GM12878 (cell line): ENCODE data around the gene MEG3. TPM values are rescaled to one million over a fixed set of nuclear protein-coding genes. Genes with fewer than 3 reads are reported as not detected.

Source experiments
- ATAC-seq: fragments of 200-7000 bp; cut with Tn5 transposase; 3 replicates; pipeline ENCODE4 v1.9.1; 2020; ENCODE audit warnings: mild to moderate bottlenecking, moderate library complexity
- BruUV-seq: library from RNA; stranded (reverse); fragments of 400-500 nt; replicated peaks from 2 replicates; lab custom pipeline; 2021; lab: Mats Ljungman, UMichigan
- CTCF ChIA-PET: fragments of 300-600 bp; sonication (Branson Sonifier 250); formaldehyde crosslinking; extraction: SDS; loops from one replicate; lab custom pipeline; 2021; ENCODE audit warnings: inconsistent platforms; lab: Yijun Ruan, JAX
- POLR2A ChIA-PET: fragments of 350-600 bp; formaldehyde crosslinking; extraction: SDS; loops from one replicate; lab custom pipeline; 2021; ENCODE audit warnings: inconsistent platforms; lab: Charles Lee
- RAD21 ChIA-PET: fragments of 300-600 bp; sonication (Branson Sonifier 250); formaldehyde crosslinking; loops from one replicate; lab custom pipeline; 2023; ENCODE audit warnings: antibody characterized with exemption; ENCODE audit not compliant: unreplicated experiment; lab: Charles Lee
- SMC1A ChIA-PET: fragments of 300-600 bp; sonication (Branson Sonifier 250); formaldehyde crosslinking; loops from one replicate; lab custom pipeline; 2023; ENCODE audit not compliant: unreplicated experiment, uncharacterized antibody; lab: Charles Lee
- DNase-seq: peaks from one replicate; pipeline ENCODE4 v3.0.0-alpha.2; 2011; ENCODE audit warnings: low read depth, low spot score
- FAIRE-seq: peaks from 3 replicates; lab custom pipeline; 2011; peaks lifted over from hg19 to GRCh38; lab: Jason Lieb, UNC
- H2AFZ ChIP-seq: 2 replicates; pipeline ENCODE4 v1.6.0; 2011; ENCODE audit warnings: low read depth, low read length, control low read depth; ENCODE audit not compliant: control insufficient read depth
- H3K27ac ChIP-seq: 2 replicates; pipeline ENCODE4 v1.5.1; 2011; ENCODE audit warnings: control low read depth; ENCODE audit not compliant: control insufficient read depth, insufficient read depth
- H3K27me3 ChIP-seq, 2 experiments: replicated peaks in 1 of 2; 2 replicates each; pipeline versions ENCODE4 v1.6.0 to v1.6.1; 2011; ENCODE audit warnings: low read length in 1 of 2; ENCODE audit not compliant: control insufficient read depth in 2 of 2, insufficient read depth in 2 of 2
- H3K36me3 ChIP-seq, 2 experiments: 2 replicates each; pipeline ENCODE4 v1.5.1; 2011; ENCODE audit warnings: low read length in 1 of 2; ENCODE audit not compliant: control insufficient read depth in 2 of 2, insufficient read depth in 2 of 2
- H3K4me1 ChIP-seq: 2 replicates; pipeline ENCODE4 v1.6.1; 2011; ENCODE audit warnings: mild to moderate bottlenecking, low read length, moderate library complexity, mixed read lengths; ENCODE audit not compliant: control insufficient read depth, insufficient read depth
- H3K4me2 ChIP-seq: 2 replicates; pipeline ENCODE4 v1.6.0; 2011; ENCODE audit warnings: control low read depth; ENCODE audit not compliant: control insufficient read depth, insufficient read depth
- H3K4me3 ChIP-seq: fragments of 200-600 bp; sonication (generic); 2 replicates; pipeline ENCODE4 v1.5.1; 2016
- H3K79me2 ChIP-seq: 2 replicates; pipeline ENCODE4 v1.6.0; 2011; ENCODE audit warnings: low read length; ENCODE audit not compliant: control insufficient read depth, insufficient read depth
- H3K9ac ChIP-seq: 2 replicates; pipeline ENCODE4 v1.8.0; 2011; ENCODE audit warnings: low read length, control low read depth, mixed read lengths; ENCODE audit not compliant: control insufficient read depth, insufficient read depth
- H3K9me3 ChIP-seq: replicated peaks from 3 replicates; pipeline ENCODE4 v1.5.1; 2011; ENCODE audit warnings: mild to moderate bottlenecking, low read length; ENCODE audit not compliant: control insufficient read depth, insufficient read depth
- H4K20me1 ChIP-seq: 2 replicates; pipeline ENCODE4 v1.6.0; 2011; ENCODE audit not compliant: control insufficient read depth, insufficient read depth
- ASH2L ChIP-seq: fragments of 300-600, 200-600 bp; sonication (generic); IDR thresholded peaks from 2 replicates; pipeline ENCODE4 v1.6.1; 2017; ENCODE audit warnings: low read depth, mild to moderate bottlenecking, borderline replicate concordance
- CBFB ChIP-seq: IDR thresholded peaks from 2 replicates; pipeline ENCODE4 v1.6.1; 2016; ENCODE audit warnings: antibody characterized with exemption, low read depth
- CHD1 ChIP-seq: IDR thresholded peaks from 2 replicates; pipeline ENCODE4 v1.6.1; 2012; ENCODE audit warnings: low read depth, low read length, improper control_type of control experiment
- CREM ChIP-seq: IDR thresholded peaks from 2 replicates; pipeline ENCODE4 v1.6.1; 2014; ENCODE audit warnings: antibody characterized with exemption, low read depth
- EED ChIP-seq: sonication (generic); IDR thresholded peaks from 2 replicates; pipeline ENCODE4 v1.6.1; 2016; ENCODE audit warnings: antibody characterized with exemption, low read depth
- FOXM1 ChIP-seq: IDR thresholded peaks from 2 replicates; pipeline ENCODE4 v1.6.1; 2012; ENCODE audit warnings: low read depth, mild to moderate bottlenecking, inconsistent platforms, low read length, moderate library complexity
- JUND ChIP-seq: IDR thresholded peaks from 2 replicates; pipeline ENCODE4 v1.6.1; 2012; ENCODE audit warnings: low read depth, mild to moderate bottlenecking, low read length, improper control_type of control experiment, moderate library complexity
- KAT2A ChIP-seq: conservative IDR thresholded peaks from 2 replicates; pipeline ENCODE4 v1.6.1; 2011; ENCODE audit warnings: low read depth, low read length; ENCODE audit not compliant: control insufficient read depth
- MEF2A ChIP-seq: IDR thresholded peaks from 2 replicates; pipeline ENCODE4 v1.6.1; 2011; ENCODE audit warnings: low read depth, mild to moderate bottlenecking, low read length, moderate library complexity; ENCODE audit not compliant: insufficient read depth
- NBN ChIP-seq: fragments of 450-650 bp; IDR thresholded peaks from 2 replicates; pipeline ENCODE4 v1.6.1; 2016
- NR2C1 ChIP-seq: fragments of 450-650 bp; IDR thresholded peaks from 2 replicates; pipeline ENCODE4 v1.6.1; 2017; ENCODE audit warnings: antibody characterized with exemption, mild to moderate bottlenecking, moderate library complexity
- POLR2AphosphoS2 ChIP-seq: IDR thresholded peaks from 2 replicates; pipeline ENCODE4 v1.6.1; 2011; ENCODE audit warnings: low read depth, mild to moderate bottlenecking, low read length, improper control_type of control experiment, moderate library complexity
- RCOR1 ChIP-seq: conservative IDR thresholded peaks from 2 replicates; pipeline ENCODE4 v1.6.1; 2012; ENCODE audit warnings: low read depth, low read length, improper control_type of control experiment
- RFX5 ChIP-seq: IDR thresholded peaks from 2 replicates; pipeline ENCODE4 v1.6.1; 2011; ENCODE audit warnings: low read depth, low read length, improper control_type of control experiment
- SPI1 ChIP-seq: IDR thresholded peaks from 2 replicates; pipeline ENCODE4 v1.6.1; 2011; ENCODE audit warnings: low read depth, mild to moderate bottlenecking, low read length, moderate library complexity, borderline replicate concordance; ENCODE audit not compliant: insufficient read depth
- SUPT20H ChIP-seq: IDR thresholded peaks from 2 replicates; pipeline ENCODE4 v1.6.1; 2011; ENCODE audit warnings: low read depth, mild to moderate bottlenecking, low read length, moderate library complexity, borderline replicate concordance; ENCODE audit not compliant: control insufficient read depth
- TARDBP ChIP-seq: IDR thresholded peaks from 2 replicates; pipeline ENCODE4 v1.6.1; 2016; ENCODE audit warnings: borderline replicate concordance
- YY1 ChIP-seq: IDR thresholded peaks from 2 replicates; pipeline ENCODE4 v1.6.1; 2011; ENCODE audit warnings: low read depth, mild to moderate bottlenecking, low read length
- WGBS: methylation state at CpG from one replicate; pipeline ENCODE4 v1.1.6; 2016; ENCODE audit warnings: low lambda C conversion rate; ENCODE audit not compliant: insufficient replicate concordance, insufficient coverage; ENCODE audit errors: missing lambda C conversion rate; 5-methylcytosine and 5-hydroxymethylcytosine counted together
- in situ Hi-C: fragments of 300-500 bp; cut with MboI; formaldehyde crosslinking; loops from 9 replicates; pipeline ENCODE4 v1.14.3; 2018; ENCODE audit warnings: mixed read lengths
- intact Hi-C: fragments of 100-400 bp; cut with micrococcal nuclease; formaldehyde crosslinking; loops from one replicate; pipeline ENCODE4 v1.14.2; 2022; ENCODE audit not compliant: unreplicated experiment
- polyA plus RNA-seq, 11 experiments: library from polyadenylated mRNA; depleted of rRNA in 4 of 11; unstranded in 6 of 11; stranded (reverse) in 5 of 11; fragments of >200 nt; fragmentation: Nextera tagmentation in 4 of 11; fragmentation: Illumina TruSeq in 1 of 11; extraction: Ambion mirVana in 4 of 11; extraction: Trizol in 1 of 11; gene quantifications; 1 replicate in 1 of 11; 2 replicates in 10 of 11; pipeline versions ENCODE4 v1.2.1 to v1.2.3, GENCODE V29; 2011 to 2016; ENCODE audit warnings: inconsistent platforms in 2 of 11, missing spikeins in 2 of 11, low read depth in 1 of 11
- total RNA-seq, 4 experiments: library from RNA; depleted of rRNA in 3 of 4; stranded (reverse); fragments of >200 nt in 3 of 4; fragmentation: Illumina TruSeq in 1 of 4; extraction: Trizol in 1 of 4; gene quantifications; 2 replicates each; pipeline versions ENCODE4 v1.2.1 to v1.2.3, GENCODE V29; 2013 to 2021
- TF ChIP-seq, protein P1 (sequence below): fragments of 450-650 bp; IDR thresholded peaks from 2 replicates; pipeline ENCODE4 v1.6.1; 2014; ENCODE audit warnings: mild to moderate bottlenecking

MEG3 gene
- total and polyA plus RNA-seq, 10 of the 15 experiments (the other 5 are each of a cell fraction or from before 2014, with no cell fraction given), result 0.03 to 2.9 (median 0.95) TPM; not detected in 7

DNA sequence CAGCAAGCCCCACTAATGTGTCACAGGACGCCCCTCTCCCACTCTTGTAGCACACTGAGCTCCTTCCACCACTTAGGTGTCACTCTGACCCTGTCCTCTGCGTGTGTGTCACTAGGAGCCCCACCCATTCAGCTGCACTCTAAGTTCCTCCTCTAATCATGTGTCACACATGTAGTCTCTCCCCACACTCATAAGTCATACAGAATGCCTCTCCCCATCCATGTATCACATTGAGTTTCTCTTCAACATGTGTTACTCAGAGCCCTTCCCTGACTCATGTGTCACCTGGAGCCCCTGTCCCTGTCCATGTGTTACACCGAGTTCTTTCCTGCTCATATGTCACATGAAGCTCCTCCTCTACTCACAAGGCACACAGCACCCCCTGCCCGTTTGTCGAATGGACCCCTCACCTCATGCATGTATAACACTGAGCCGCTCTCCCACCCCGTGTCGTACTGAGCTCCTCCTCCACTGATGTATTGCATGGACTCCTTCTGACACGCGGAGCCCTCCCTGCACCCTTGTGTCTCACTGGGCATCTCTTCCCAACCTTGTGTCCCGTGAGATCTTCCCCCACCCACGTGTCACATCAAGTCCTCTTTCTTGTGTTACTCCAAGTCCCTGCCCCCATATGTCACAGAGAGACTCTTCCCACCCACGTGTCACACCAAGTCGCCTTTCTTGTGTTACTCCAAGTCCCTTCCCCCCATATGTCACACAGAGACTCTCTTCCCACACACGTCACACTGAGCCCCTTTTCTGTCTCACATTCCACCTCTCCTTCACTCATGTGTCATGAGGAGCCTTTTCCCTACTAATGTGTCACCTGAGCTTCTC is 46.6 kb downstream of the MEG3 start:
- FAIRE-seq, result no peak
- Histone ChIP-seq H3K9me3 (no peaks in the 10 kb centered on the region; the same call in 2 of the 3 replicates), H3K36me3 (no peaks in the 10 kb centered on the region), H3K4me1 (no peaks in the 10 kb centered on the region), H3K9ac (no peak overlapping the region), H4K20me1 (no peaks in the 10 kb centered on the region), H3K4me2 (no peak overlapping the region), H3K27me3 (no peaks in the 10 kb centered on the region), H3K79me2 (no peaks in the 10 kb centered on the region), H3K4me3 (no peak overlapping the region), H2AFZ (no peak overlapping the region), H3K27ac (no peak overlapping the region)
- intact Hi-C loops (no loop called here), in situ Hi-C loops (no loop called here)
- no peak for ATAC-seq
- RAD21 ChIA-PET, result no interaction called here
- TF ChIP-seq FOXM1 (no peak), MEF2A (no peak), NBN (no peak), CBFB (no peak)
- WGBS, result 56% methylated on average over 15 of the region's 15 CpGs
- SMC1A ChIA-PET, result no interaction called here
- DNase-seq, result no peak
- POLR2A ChIA-PET, result no interaction called here
- no TSS peak for BruUV-seq
- CTCF ChIA-PET, result no interaction called here

DNA sequence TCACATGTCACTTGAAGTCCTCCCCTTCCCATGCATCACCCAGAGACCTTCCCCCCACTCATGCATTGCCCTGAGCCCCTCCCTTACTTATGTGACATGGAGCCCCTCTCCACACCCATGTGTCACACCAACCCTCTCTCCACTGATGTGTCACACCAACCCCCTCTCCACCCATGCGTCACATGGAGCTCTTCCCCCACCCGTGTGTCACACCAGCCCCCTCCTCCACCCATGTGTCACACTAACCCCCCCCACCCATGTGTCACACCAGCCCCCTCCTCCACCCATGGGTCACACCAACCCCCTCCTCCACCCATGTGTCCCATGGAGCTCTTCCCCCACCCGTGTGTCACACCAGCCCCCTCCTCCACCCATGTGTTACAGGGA is 47.2 kb downstream of the MEG3 start:
- FAIRE-seq (no peak), DNase-seq (no peak), ATAC-seq (no peak)
- ChIA-PET RAD21 (no interaction called here), CTCF (no interaction called here), SMC1A (no interaction called here), POLR2A (no interaction called here)
- Histone ChIP-seq H3K27me3 (no peaks in the 10 kb centered on the region), H4K20me1 (no peaks in the 10 kb centered on the region), H3K4me1 (no peaks in the 10 kb centered on the region), H3K4me3 (no peak overlapping the region), H3K79me2 (no peaks in the 10 kb centered on the region), H3K4me2 (no peak overlapping the region), H2AFZ (no peak overlapping the region), H3K36me3 (no peaks in the 10 kb centered on the region), H3K9ac (no peak overlapping the region), H3K9me3 (no peaks in the 10 kb centered on the region; the same call in 2 of the 3 replicates), H3K27ac (no peak overlapping the region)
- intact Hi-C loops (no loop called here), in situ Hi-C loops (no loop called here)
- WGBS, result 46% methylated on average over 3 of the region's 3 CpGs
- BruUV-seq, result no TSS peak
- no peak for TF ChIP-seq TARDBP
- TF ChIP-seq KAT2A, result no peak
- TF ChIP-seq YY1, result no peak
- no peak for TF ChIP-seq CHD1
- no peak for TF ChIP-seq NR2C1
- TF ChIP-seq POLR2AphosphoS2, result no peak
- no peak for TF ChIP-seq SUPT20H
- no peak for TF ChIP-seq ASH2L
- TF ChIP-seq CREM, result no peak
- TF ChIP-seq RCOR1, result no peak
- TF ChIP-seq SPI1, result no peak
- TF ChIP-seq, protein P1, sequence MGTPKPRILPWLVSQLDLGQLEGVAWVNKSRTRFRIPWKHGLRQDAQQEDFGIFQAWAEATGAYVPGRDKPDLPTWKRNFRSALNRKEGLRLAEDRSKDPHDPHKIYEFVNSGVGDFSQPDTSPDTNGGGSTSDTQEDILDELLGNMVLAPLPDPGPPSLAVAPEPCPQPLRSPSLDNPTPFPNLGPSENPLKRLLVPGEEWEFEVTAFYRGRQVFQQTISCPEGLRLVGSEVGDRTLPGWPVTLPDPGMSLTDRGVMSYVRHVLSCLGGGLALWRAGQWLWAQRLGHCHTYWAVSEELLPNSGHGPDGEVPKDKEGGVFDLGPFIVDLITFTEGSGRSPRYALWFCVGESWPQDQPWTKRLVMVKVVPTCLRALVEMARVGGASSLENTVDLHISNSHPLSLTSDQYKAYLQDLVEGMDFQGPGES, result no peak
- no peak for TF ChIP-seq JUND
- no peak for TF ChIP-seq EED
- no peak for TF ChIP-seq RFX5
